Fibroblast of mammary gland (primary cell): ENCODE data around the gene GALNT1.
A peak's percentile ranks its signal among the peaks of the same experiment; 100 is the strongest.

Experiments used
- DNase-seq: peaks from one replicate; pipeline ENCODE4 v3.0.0-alpha.2; 2010; ENCODE audit warnings: low read depth
- H3K4me3 ChIP-seq: 2 replicates; pipeline ENCODE4 v1.5.1; 2011; ENCODE audit warnings: low read depth, mild to moderate bottlenecking, low read length, moderate library complexity; ENCODE audit not compliant: control insufficient read depth
- CTCF ChIP-seq: conservative IDR thresholded peaks from 2 replicates; pipeline ENCODE4 v1.5.1; 2011; ENCODE audit warnings: low read depth, low read length, inconsistent platforms; ENCODE audit not compliant: control insufficient read depth, insufficient read depth

Gene GALNT1

GRCh38 chr18:35731701-35732100 lies 150.2 kb downstream of the GALNT1 start:
- no peak overlapping the region for H3K4me3 ChIP-seq
- DNase-seq: no peak
- no peak for TF ChIP-seq CTCF

DNA sequence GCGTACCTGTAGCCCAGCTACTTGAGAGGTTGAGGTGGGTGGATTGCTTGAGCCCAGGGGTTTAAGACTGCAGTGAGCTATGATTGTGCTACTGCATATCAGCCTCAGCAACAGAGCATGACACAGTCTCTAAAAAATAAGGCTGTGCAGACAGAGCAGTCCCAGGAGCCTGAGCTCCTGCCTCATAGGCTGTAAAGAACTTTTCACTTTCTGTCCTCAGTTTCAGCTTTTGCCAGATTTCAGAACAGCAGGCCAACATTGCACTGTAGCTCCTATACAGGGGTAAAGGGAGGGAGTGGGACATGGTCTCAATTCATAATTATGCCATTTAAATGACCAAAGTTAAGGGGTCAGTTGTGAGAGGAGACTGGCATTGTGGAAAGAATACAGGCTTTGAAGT lies 150.6 kb downstream of the GALNT1 start:
- H3K4me3 ChIP-seq: no peak overlapping the region
- no peak for TF ChIP-seq CTCF
- DNase-seq: no peak

DNA sequence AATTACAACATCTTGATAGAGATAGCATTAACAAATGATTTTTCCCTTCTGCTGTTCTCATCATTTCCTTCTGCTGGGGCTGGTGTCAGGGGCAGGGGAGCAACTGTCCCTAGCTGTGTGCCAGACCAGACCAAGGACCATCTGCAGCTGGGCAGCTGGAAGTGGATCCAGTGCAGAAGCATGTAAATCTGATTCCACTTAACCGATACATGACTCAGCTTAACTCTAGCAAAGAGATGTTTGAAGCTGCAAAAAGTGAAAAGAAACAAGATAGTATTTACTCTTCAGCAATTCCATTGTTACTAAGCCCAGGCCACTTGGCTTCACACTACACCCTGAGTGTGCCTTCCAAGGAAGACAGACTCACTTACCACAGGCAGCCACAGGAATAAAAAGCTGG lies 151.1 kb downstream of the GALNT1 start:
- TF ChIP-seq CTCF: no peak
- H3K4me3 ChIP-seq: no peak overlapping the region
- DNase-seq: peak; percentile 77

DNA sequence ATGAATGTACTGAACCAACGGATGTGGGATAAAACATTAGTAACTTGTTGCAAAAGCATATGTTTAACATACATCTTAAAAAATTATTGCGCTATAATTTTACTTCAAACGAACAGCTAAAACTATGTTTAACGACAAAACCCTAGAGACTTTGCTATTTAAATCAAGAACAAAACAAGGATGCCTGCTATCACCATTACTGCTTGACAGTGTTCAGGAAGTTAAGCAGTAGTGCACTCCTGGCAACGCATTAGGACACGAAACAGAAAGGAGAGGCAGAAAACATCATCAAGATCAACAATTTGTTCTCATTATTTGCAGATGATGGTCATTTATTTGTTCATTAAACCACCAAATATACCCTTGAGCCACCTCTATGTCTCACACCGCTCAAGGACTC lies 151.9 kb downstream of the GALNT1 start:
- DNase-seq: no peak
- no peak for TF ChIP-seq CTCF

GRCh38 chr18:35736696-35737095 lies 155.2 kb downstream of the GALNT1 start:
- no peak overlapping the region for H3K4me3 ChIP-seq
- DNase-seq: peak; percentile 52
- TF ChIP-seq CTCF: no peak

More for the DNA sequence above, 151.9 kb downstream of the GALNT1 start:
- H3K4me3 ChIP-seq: no peak overlapping the region

DNA sequence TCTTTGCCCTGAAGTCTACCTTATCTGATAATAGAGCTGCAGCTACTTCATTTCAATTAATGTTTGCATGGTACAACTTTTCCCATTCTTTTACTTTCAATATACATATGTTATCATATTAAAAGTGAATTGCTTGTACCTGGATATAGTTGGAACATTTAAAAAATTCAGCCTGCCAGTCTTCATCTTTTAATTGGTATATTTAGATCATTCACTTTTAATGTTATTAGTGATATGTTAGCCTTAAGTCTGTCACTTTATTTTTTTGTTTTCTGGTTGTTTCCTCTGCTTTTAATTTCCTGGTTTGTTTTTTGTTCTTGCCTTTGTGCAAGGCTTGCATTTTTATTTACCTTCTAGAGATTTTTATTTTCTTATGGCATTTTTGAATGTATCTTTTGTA lies 158.2 kb downstream of the GALNT1 start:
- H3K4me3 ChIP-seq: no peak overlapping the region
- TF ChIP-seq CTCF: no peak
- DNase-seq: no peak

DNA sequence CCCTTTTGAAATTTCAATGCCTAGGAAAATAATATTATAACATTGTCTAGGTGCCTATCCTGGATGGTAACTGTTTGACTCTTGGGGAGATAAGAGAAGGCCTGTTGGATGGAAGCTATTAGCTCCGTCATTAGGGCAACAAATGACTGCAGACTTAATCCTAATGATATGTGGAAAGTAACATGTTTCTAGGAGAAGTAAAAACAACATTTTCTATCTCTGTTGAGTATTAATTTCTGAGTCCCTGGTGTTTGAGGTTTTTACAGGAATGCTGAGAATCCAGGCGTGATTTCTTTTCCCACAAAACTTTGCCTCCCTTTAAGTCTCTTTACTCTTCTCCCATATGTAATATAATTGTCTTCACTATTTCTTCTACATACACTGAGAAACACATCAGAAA lies 159.1 kb downstream of the GALNT1 start:
- no peak overlapping the region for H3K4me3 ChIP-seq
- no peak for TF ChIP-seq CTCF
- DNase-seq: no peak
